ENCODE data around the gene CRYL1. TPM values are rescaled to one million over a fixed set of nuclear protein-coding genes. Genes with fewer than 3 reads are reported as not detected.

The CRYL1 gene
- total and polyA plus RNA-seq, 2 donors (not counting 1 experiment from before 2014, with no cell fraction given), result 6.5 to 15.1 TPM

DNA sequence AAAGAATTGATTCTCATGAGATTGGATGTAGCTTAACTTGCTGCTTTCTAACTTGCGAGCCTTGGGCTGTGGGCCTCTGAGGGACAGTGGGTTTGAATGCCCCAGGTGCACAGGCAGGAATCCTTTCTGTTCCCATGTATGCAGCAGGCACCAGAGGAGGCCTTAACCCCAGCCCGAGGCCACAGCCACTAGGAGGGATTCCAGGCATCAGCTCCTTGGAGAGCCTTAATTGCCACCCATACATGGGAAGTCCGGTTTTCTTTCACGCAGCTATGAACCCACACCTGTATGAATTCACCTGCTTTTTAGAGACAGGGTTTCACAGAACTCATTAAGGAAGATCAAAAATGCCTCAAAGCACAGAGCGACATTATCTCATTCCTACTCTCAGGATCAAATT, 117.9 kb downstream of the CRYL1 start:
- no peak overlapping the region for H3K27ac Mint-ChIP-seq

DNA sequence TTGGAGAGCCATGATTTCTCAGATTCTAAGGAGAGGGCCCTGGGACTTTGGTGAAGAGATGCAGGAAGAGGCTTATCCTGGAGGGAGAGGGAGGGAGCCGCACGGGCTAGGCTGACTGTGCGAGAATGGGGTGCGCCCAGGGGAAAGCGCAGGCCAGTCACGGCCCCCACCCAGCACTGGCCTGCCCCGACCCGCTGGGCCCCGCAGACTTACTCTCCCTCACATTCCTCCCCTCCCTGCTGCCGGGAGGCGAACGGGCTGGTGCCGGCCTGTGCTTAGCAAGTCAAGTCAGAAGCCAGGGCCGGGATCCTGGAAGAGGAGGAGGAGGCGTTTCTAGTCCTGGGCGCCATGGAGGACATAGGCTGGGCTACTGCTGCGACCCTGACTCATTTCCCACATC, 120.0 kb downstream of the CRYL1 start:
- H4K20me1 ChIP-seq (ENCODE audit: control insufficient read depth, insufficient read depth, low read length, poor library complexity, severe bottlenecking), result no peaks in the 10 kb centered on the region
- Mint-ChIP-seq H3K4me1 (no peaks in the 10 kb centered on the region), H3K27me3 (no peaks in the 10 kb centered on the region), H3K9me3 (ENCODE audit: insufficient read depth) (no peaks in the 10 kb centered on the region), H3K4me3 (no peak overlapping the region), H3K27ac (no peak overlapping the region)
- H2AFZ ChIP-seq (ENCODE audit: insufficient read depth, low read depth, low read length, poor library complexity, severe bottlenecking), result no peak overlapping the region
- H3K4me3 ChIP-seq (ENCODE audit: control extremely low read depth in 1 of 5, extremely low read depth in 1 of 5, insufficient read depth in 1 of 5, low read depth in 2 of 5, low read length in 4 of 5), result no peak overlapping the region
- H3K9ac ChIP-seq (ENCODE audit: low read length), result no peak overlapping the region
- ATAC-seq (ENCODE audit: low read depth) (no peak), DNase-seq (no peak)
- TF ChIP-seq EZH2 (IDR thresholded peaks at IDR 0.05; ENCODE audit: borderline replicate concordance, insufficient read depth, low read depth, low read length, poor library complexity, severe bottlenecking), result no peak
- TF ChIP-seq, protein P1, sequence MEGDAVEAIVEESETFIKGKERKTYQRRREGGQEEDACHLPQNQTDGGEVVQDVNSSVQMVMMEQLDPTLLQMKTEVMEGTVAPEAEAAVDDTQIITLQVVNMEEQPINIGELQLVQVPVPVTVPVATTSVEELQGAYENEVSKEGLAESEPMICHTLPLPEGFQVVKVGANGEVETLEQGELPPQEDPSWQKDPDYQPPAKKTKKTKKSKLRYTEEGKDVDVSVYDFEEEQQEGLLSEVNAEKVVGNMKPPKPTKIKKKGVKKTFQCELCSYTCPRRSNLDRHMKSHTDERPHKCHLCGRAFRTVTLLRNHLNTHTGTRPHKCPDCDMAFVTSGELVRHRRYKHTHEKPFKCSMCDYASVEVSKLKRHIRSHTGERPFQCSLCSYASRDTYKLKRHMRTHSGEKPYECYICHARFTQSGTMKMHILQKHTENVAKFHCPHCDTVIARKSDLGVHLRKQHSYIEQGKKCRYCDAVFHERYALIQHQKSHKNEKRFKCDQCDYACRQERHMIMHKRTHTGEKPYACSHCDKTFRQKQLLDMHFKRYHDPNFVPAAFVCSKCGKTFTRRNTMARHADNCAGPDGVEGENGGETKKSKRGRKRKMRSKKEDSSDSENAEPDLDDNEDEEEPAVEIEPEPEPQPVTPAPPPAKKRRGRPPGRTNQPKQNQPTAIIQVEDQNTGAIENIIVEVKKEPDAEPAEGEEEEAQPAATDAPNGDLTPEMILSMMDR (IDR thresholded peaks at IDR 0.05), result no peak
- H3K4me2 ChIP-seq (replicated peaks; ENCODE audit: low read depth, low read length, poor library complexity, severe bottlenecking), result no peak overlapping the region
- H3K27ac ChIP-seq (ENCODE audit: low read length in 2 of 2), result no peak overlapping the region
- 93% methylated on average over 8 of the region's 17 CpGs for WGBS (ENCODE audit: insufficient coverage)
- no peaks in the 10 kb centered on the region for H3K4me1 ChIP-seq (ENCODE audit: control insufficient read depth in 2 of 2, insufficient read depth in 2 of 2, low read length in 2 of 2)
- no peaks in the 10 kb centered on the region for H3K79me2 ChIP-seq (ENCODE audit: control insufficient read depth, insufficient read depth, low read length)
- H3K27me3 ChIP-seq (replicated peaks in 1 of 4; ENCODE audit: control extremely low read depth in 1 of 4, control insufficient read depth in 3 of 4, insufficient read depth in 4 of 4, low read length in 3 of 4), result no peaks in the 10 kb centered on the region
- H3K36me3 ChIP-seq (replicated peaks in 1 of 2; ENCODE audit: control extremely low read depth in 1 of 2, control insufficient read depth in 1 of 2, extremely low read depth in 1 of 2, insufficient read depth in 2 of 2, low read length in 1 of 2), result no peaks in the 10 kb centered on the region
- ChIA-PET CTCF (interaction anchor here (0.5 kb wide), 1 partner anchor 171 kb away, joined by 4 read pairs; no protein-coding TSS in a partner anchor), POLR2A (no interaction called here)
- no peaks in the 10 kb centered on the region for H3K9me3 ChIP-seq (ENCODE audit: control extremely low read depth in 1 of 3, control insufficient read depth in 2 of 3, insufficient read depth in 1 of 3, low read length in 2 of 3)
- intact Hi-C loops (cut with micrococcal nuclease), result no loop called here

More for the DNA sequence above, 117.9 kb downstream of the CRYL1 start:
- no peak for DNase-seq
- POLR2A ChIA-PET, result no interaction called here
- Histone ChIP-seq H3K36me3 (replicated peaks in 1 of 2; ENCODE audit: control extremely low read depth in 1 of 2, control insufficient read depth in 1 of 2, extremely low read depth in 1 of 2, insufficient read depth in 2 of 2, low read length in 1 of 2) (no peaks in the 10 kb centered on the region), H3K4me1 (ENCODE audit: control insufficient read depth in 2 of 2, insufficient read depth in 2 of 2, low read length in 2 of 2) (peaks cover 7% of the 10 kb centered on the region in 2 donors), H3K9ac (ENCODE audit: low read length) (no peak overlapping the region), H4K20me1 (ENCODE audit: control insufficient read depth, insufficient read depth, low read length, poor library complexity, severe bottlenecking) (no peaks in the 10 kb centered on the region), H3K9me3 (ENCODE audit: control extremely low read depth in 1 of 3, control insufficient read depth in 2 of 3, insufficient read depth in 1 of 3, low read length in 2 of 3) (no peaks in the 10 kb centered on the region), H3K4me2 (replicated peaks; ENCODE audit: low read depth, low read length, poor library complexity, severe bottlenecking) (no peak overlapping the region), H2AFZ (ENCODE audit: insufficient read depth, low read depth, low read length, poor library complexity, severe bottlenecking) (no peak overlapping the region), H3K27ac (ENCODE audit: low read length in 2 of 2) (no peak overlapping the region), H3K79me2 (ENCODE audit: control insufficient read depth, insufficient read depth, low read length) (no peaks in the 10 kb centered on the region), H3K4me3 (ENCODE audit: control extremely low read depth in 1 of 5, extremely low read depth in 1 of 5, insufficient read depth in 1 of 5, low read depth in 2 of 5, low read length in 4 of 5) (no peak overlapping the region), H3K27me3 (replicated peaks in 1 of 4; ENCODE audit: control extremely low read depth in 1 of 4, control insufficient read depth in 3 of 4, insufficient read depth in 4 of 4, low read length in 3 of 4) (no peaks in the 10 kb centered on the region)
- Mint-ChIP-seq H3K27me3 (no peaks in the 10 kb centered on the region), H3K9me3 (ENCODE audit: insufficient read depth) (no peaks in the 10 kb centered on the region), H3K4me1 (peaks cover 7% of the 10 kb centered on the region), H3K4me3 (no peak overlapping the region)
- no peak for ATAC-seq (ENCODE audit: low read depth)
- intact Hi-C loops (cut with micrococcal nuclease), result no loop called here
- CTCF ChIA-PET, result no interaction called here
- no peak for TF ChIP-seq EZH2 (IDR thresholded peaks at IDR 0.05; ENCODE audit: borderline replicate concordance, insufficient read depth, low read depth, low read length, poor library complexity, severe bottlenecking)
- TF ChIP-seq, protein P1 (IDR thresholded peaks at IDR 0.05), result no peak
- 98% methylated on average over 5 of the region's 5 CpGs for WGBS (ENCODE audit: insufficient coverage)
